Fibroblast of lung (primary cell): ENCODE measurements around the gene OSBPL9. TPM values are rescaled to one million over a fixed set of nuclear protein-coding genes. Genes with fewer than 3 reads are reported as not detected.

Experiments used
- DNase-seq, 2 donors: peaks; one replicate each; pipeline versions ENCODE4 v3.0.0 to v3.0.0-alpha.2; 2010; ENCODE audit warnings: low read depth in 2 of 2
- H2AFZ ChIP-seq: 2 replicates; pipeline ENCODE4 v1.5.1; 2012; ENCODE audit warnings: low read length, control low read depth, inconsistent platforms
- H3K27ac ChIP-seq: 2 replicates; pipeline ENCODE4 v1.5.1; 2011; ENCODE audit warnings: low read length, control low read depth; ENCODE audit not compliant: insufficient read depth
- H3K27me3 ChIP-seq: 2 replicates; pipeline ENCODE4 v1.5.1; 2011; ENCODE audit warnings: mild to moderate bottlenecking, low read length; ENCODE audit not compliant: control insufficient read depth, insufficient read depth
- H3K36me3 ChIP-seq: 2 replicates; pipeline ENCODE4 v1.5.1; 2011; ENCODE audit warnings: low read length; ENCODE audit not compliant: control insufficient read depth, insufficient read depth
- H3K4me1 ChIP-seq: 2 replicates; pipeline ENCODE4 v1.5.1; 2011; ENCODE audit warnings: low read length; ENCODE audit not compliant: control insufficient read depth, insufficient read depth; ENCODE audit errors: extremely low read depth
- H3K4me2 ChIP-seq: 2 replicates; pipeline ENCODE4 v1.5.1; 2011; ENCODE audit warnings: low read length, control low read depth; ENCODE audit not compliant: insufficient read depth; ENCODE audit errors: extremely low read depth
- H3K4me3 ChIP-seq, 4 experiments: fragments of 200-600 bp in 1 of 4; sonication (generic) in 1 of 4; replicated peaks in 1 of 4; 2 replicates each; pipeline ENCODE4 v1.5.1; 2011 to 2016; ENCODE audit warnings: low read length in 4 of 4, low read depth in 3 of 4, mild to moderate bottlenecking in 3 of 4, control low read depth in 2 of 4, inconsistent platforms in 1 of 4, mixed read lengths in 1 of 4; ENCODE audit not compliant: insufficient read depth in 1 of 4; ENCODE audit errors: control extremely low read depth in 1 of 4
- H3K79me2 ChIP-seq: 2 replicates; pipeline ENCODE4 v1.5.1; 2012; ENCODE audit warnings: mild to moderate bottlenecking, low read length, inconsistent platforms; ENCODE audit not compliant: control insufficient read depth, insufficient read depth
- H3K9ac ChIP-seq: 2 replicates; pipeline ENCODE4 v1.5.1; 2011; ENCODE audit warnings: mild to moderate bottlenecking, low read length, control low read depth; ENCODE audit not compliant: insufficient read depth
- H3K9me3 ChIP-seq: 2 replicates; pipeline ENCODE4 v1.5.1; 2012; ENCODE audit warnings: low read depth, low read length; ENCODE audit not compliant: control insufficient read depth, insufficient read depth
- H4K20me1 ChIP-seq: 2 replicates; pipeline ENCODE4 v1.5.1; 2011; ENCODE audit warnings: low read length; ENCODE audit not compliant: control insufficient read depth, insufficient read depth; ENCODE audit errors: extremely low read depth
- CTCF ChIP-seq, 2 donors: IDR thresholded peaks in 1 of 2; conservative IDR thresholded peaks in 1 of 2; 1 replicate in 1 of 2; 2 replicates in 1 of 2; pipeline ENCODE4 v1.5.1; 2011 to 2012; ENCODE audit warnings: low read length in 2 of 2, control low read depth in 1 of 2, inconsistent platforms in 1 of 2, low read depth in 1 of 2, mild to moderate bottlenecking in 1 of 2
- EZH2 ChIP-seq: IDR thresholded peaks from 2 replicates; pipeline ENCODE4 v1.5.1; 2012; ENCODE audit warnings: low read length, control low read depth, mild to moderate bottlenecking; ENCODE audit errors: missing control alignments
- polyA plus RNA-seq, 2 donors: library from polyadenylated mRNA; depleted of rRNA in 1 of 2; stranded (reverse) in 1 of 2; unstranded in 1 of 2; fragments of >200 nt; gene quantifications; 2 replicates each; pipeline ENCODE4 v1.2.1, GENCODE V29; 2011 to 2012; ENCODE audit warnings: missing spikeins in 1 of 2
- total RNA-seq: library from RNA; depleted of rRNA; stranded (reverse); fragments of >200 nt; gene quantifications from 2 replicates; pipeline ENCODE4 v1.2.1, GENCODE V29; 2014

OSBPL9 gene
- total and polyA plus RNA-seq, 2 donors (not counting 1 experiment from before 2014, with no cell fraction given) = 62.5 to 90.7 TPM

DNA sequence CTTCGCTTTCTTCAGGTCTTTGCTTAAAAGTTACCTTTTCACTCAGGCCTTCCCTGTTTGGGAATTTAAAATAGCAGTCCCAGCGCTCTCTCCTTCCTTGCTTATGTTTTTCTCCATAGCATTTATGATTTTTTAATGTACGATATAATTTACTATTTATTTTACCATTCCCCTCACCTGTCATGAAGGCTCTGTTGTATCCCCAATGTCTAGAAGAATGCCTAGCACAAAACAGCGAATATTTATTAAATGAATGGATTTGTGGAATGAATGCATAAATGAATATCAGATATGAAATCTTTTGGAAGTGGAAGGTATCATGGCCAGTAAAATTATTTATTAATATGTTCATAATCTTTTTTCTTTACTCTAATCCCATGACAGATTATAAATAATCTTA is 402 bp upstream of the OSBPL9 start:
- H3K4me3 ChIP-seq = peak overlapping the region in 2 of 4 experiments; percentile 49 to 93
- H3K27ac ChIP-seq = no peak overlapping the region
- TF ChIP-seq CTCF (conservative IDR thresholded peaks at IDR 0.05 in 1 of 2, IDR thresholded peaks at IDR 0.05 in 1 of 2; ENCODE audit: low read depth in 1 of 2, low read length in 2 of 2) = no peak
- TF ChIP-seq EZH2 = no peak
- no peaks in the 10 kb centered on the region for H3K27me3 ChIP-seq
- no peaks in the 10 kb centered on the region for H4K20me1 ChIP-seq
- H3K36me3 ChIP-seq = no peaks in the 10 kb centered on the region
- no peaks in the 10 kb centered on the region for H3K9me3 ChIP-seq
- peaks cover 4% of the 10 kb centered on the region for H3K4me1 ChIP-seq
- no peak overlapping the region for H3K9ac ChIP-seq
- H3K79me2 ChIP-seq = peaks cover 22% of the 10 kb centered on the region
- DNase-seq = no peak
- H2AFZ ChIP-seq = no peak overlapping the region
- H3K4me2 ChIP-seq = peak overlapping the region; percentile 15

DNA sequence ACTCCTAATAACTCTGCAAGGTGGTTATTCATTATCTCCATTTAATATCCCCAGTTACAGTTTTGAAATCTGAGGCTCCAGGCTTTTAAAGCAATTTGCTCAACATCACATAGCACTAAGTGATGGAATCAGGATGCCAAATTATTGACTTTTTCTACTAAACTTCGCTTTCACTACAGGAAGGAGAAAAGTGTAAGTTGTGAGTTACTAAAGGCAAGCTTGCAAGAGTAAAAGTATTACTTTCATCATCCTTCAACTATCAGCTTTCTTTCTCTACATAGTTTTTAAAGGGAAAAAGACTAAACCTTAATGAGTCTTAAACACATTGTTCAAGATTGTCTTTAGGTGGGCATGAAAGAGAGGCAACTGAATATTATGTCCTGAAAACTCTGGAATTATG is 1.8 kb downstream of the OSBPL9 start:
- no peak for DNase-seq
- Histone ChIP-seq H3K4me2 (peak overlapping the region; percentile 77), H3K36me3 (no peaks in the 10 kb centered on the region), H3K9ac (no peak overlapping the region), H2AFZ (no peak overlapping the region), H4K20me1 (no peaks in the 10 kb centered on the region), H3K27me3 (no peaks in the 10 kb centered on the region), H3K9me3 (no peaks in the 10 kb centered on the region), H3K27ac (no peak overlapping the region), H3K79me2 (peaks cover 29% of the 10 kb centered on the region), H3K4me1 (peaks cover 4% of the 10 kb centered on the region), H3K4me3 (peak overlapping the region in 2 of 4 experiments; percentile 71 to 93)
- no peak for TF ChIP-seq CTCF (conservative IDR thresholded peaks at IDR 0.05 in 1 of 2, IDR thresholded peaks at IDR 0.05 in 1 of 2; ENCODE audit: low read depth in 1 of 2, low read length in 2 of 2)
- no peak for TF ChIP-seq EZH2

- no peak overlapping the region for H3K4me3 ChIP-seq
- H3K4me1 ChIP-seq = peaks cover 4% of the 10 kb centered on the region
- no peak overlapping the region for H3K4me2 ChIP-seq
- H3K36me3 ChIP-seq = no peaks in the 10 kb centered on the region
- H3K9ac ChIP-seq = no peak overlapping the region
- no peak for TF ChIP-seq CTCF (conservative IDR thresholded peaks at IDR 0.05 in 1 of 2, IDR thresholded peaks at IDR 0.05 in 1 of 2; ENCODE audit: low read depth in 1 of 2, low read length in 2 of 2)
- no peak overlapping the region for H2AFZ ChIP-seq
- H4K20me1 ChIP-seq = no peaks in the 10 kb centered on the region
- no peak for DNase-seq
- no peaks in the 10 kb centered on the region for H3K9me3 ChIP-seq
- no peaks in the 10 kb centered on the region for H3K27me3 ChIP-seq
- peaks cover 29% of the 10 kb centered on the region for H3K79me2 ChIP-seq
- no peak overlapping the region for H3K27ac ChIP-seq
These were observed 3.6 kb downstream of the OSBPL9 start for GRCh38 chr1:51620470-51620869.
